HCT116 (cell line): ENCODE data around the gene OPCML. TPM values are rescaled to one million over a fixed set of nuclear protein-coding genes. Genes with fewer than 3 reads are reported as not detected.

ENCODE experiments used
- ATAC-seq: fragments of 200-7000 bp; cut with Tn5 transposase; 2 replicates; pipeline ENCODE4 v1.9.1; 2020; ENCODE audit warnings: mild to moderate bottlenecking, moderate library complexity
- BruUV-seq: library from RNA; stranded (reverse); fragments of 400-500 nt; replicated peaks from 2 replicates; lab custom pipeline; 2021; lab: Mats Ljungman, UMichigan
- CTCF ChIA-PET: fragments of 300-600 bp; sonication (Branson Sonifier 250); formaldehyde crosslinking; loops from one replicate; lab custom pipeline; 2021; ENCODE audit warnings: antibody characterized with exemption; lab: Charles Lee
- POLR2A ChIA-PET: fragments of 300-600, 350-600 bp; sonication (Branson Sonifier 250); formaldehyde crosslinking; loops from one replicate; lab custom pipeline; 2021; ENCODE audit warnings: antibody characterized with exemption; lab: Charles Lee
- RAD21 ChIA-PET, 2 experiments: fragments of 300-600 bp; sonication (Branson Sonifier 250); formaldehyde crosslinking; loops; one replicate each; lab custom pipeline; 2023; ENCODE audit warnings: low total read pairs in 2 of 2; ENCODE audit not compliant: uncharacterized antibody in 2 of 2, unreplicated experiment in 2 of 2, low non-redundant PET in 1 of 2; lab: Charles Lee
- DNase-seq: peaks from one replicate; pipeline ENCODE4 v3.0.0-alpha.2; 2010; ENCODE audit warnings: low read depth, low spot score
- H2AFZ ChIP-seq: fragments of 200-600 bp; shearing (Covaris generic), sonication (generic); 2 replicates; pipeline ENCODE4 v1.6.1; 2017; ENCODE audit warnings: low read depth, mixed run types, mixed read lengths, antibody characterized with exemption, low read length; ENCODE audit not compliant: poor library complexity, severe bottlenecking
- H3K27ac ChIP-seq: 2 replicates; pipeline ENCODE4 v1.5.1; 2012; ENCODE audit warnings: low read depth, low read length
- H3K27me3 ChIP-seq: fragments of 200-600 bp; sonication (generic); 2 replicates; pipeline ENCODE4 v1.6.1; 2016; ENCODE audit warnings: mixed run types, low read length, mixed read lengths; ENCODE audit not compliant: insufficient read depth
- H3K36me3 ChIP-seq, 2 experiments: fragments of 200-500 bp in 1 of 2; fragments of 200-600 bp in 1 of 2; sonication (Bioruptor generic) in 1 of 2; sonication (generic) in 1 of 2; 2 replicates each; pipeline versions ENCODE4 v1.5.1 to v1.6.1; 2014 to 2016; ENCODE audit warnings: low read length in 2 of 2, inconsistent platforms in 1 of 2, mixed read lengths in 1 of 2, mixed run types in 1 of 2; ENCODE audit not compliant: insufficient read depth in 2 of 2, control insufficient read depth in 1 of 2
- H3K4me1 ChIP-seq, 2 experiments: fragments of 200-600 bp in 1 of 2; sonication (generic) in 1 of 2; 2 replicates each; pipeline versions ENCODE4 v1.5.1 to v1.6.1; 2012 to 2017; ENCODE audit warnings: low read length in 2 of 2, inconsistent platforms in 1 of 2, mild to moderate bottlenecking in 1 of 2, mixed read lengths in 1 of 2, mixed run types in 1 of 2, moderate library complexity in 1 of 2; ENCODE audit not compliant: insufficient read depth in 2 of 2, control insufficient read depth in 1 of 2
- H3K4me2 ChIP-seq: fragments of 200-600 bp; sonication (generic); 2 replicates; pipeline ENCODE4 v1.6.1; 2017; ENCODE audit warnings: mixed run types, low read length, mixed read lengths
- H3K4me3 ChIP-seq, 2 experiments: fragments of 200-600 bp in 1 of 2; sonication (generic) in 1 of 2; replicated peaks in 1 of 2; 2 replicates each; pipeline ENCODE4 v1.5.1; 2011 to 2016; ENCODE audit warnings: low read length in 2 of 2, control low read depth in 1 of 2, low read depth in 1 of 2, mild to moderate bottlenecking in 1 of 2, mixed read lengths in 1 of 2, mixed run types in 1 of 2
- H3K79me2 ChIP-seq: fragments of 200-600 bp; sonication (generic); 2 replicates; pipeline ENCODE4 v1.6.1; 2017; ENCODE audit warnings: mild to moderate bottlenecking, mixed run types, low read length, moderate library complexity, mixed read lengths; ENCODE audit not compliant: insufficient read depth
- H3K9ac ChIP-seq: fragments of 200-600 bp; sonication (generic); 2 replicates; pipeline ENCODE4 v1.6.1; 2016; ENCODE audit warnings: low read length, mixed read lengths
- H3K9me2 ChIP-seq: fragments of 200-600 bp; sonication (generic), shearing (Covaris generic); 2 replicates; pipeline ENCODE4 v1.6.1; 2017; ENCODE audit warnings: mixed run types, mild to moderate bottlenecking, moderate library complexity; ENCODE audit not compliant: insufficient read depth
- H3K9me3 ChIP-seq, 2 experiments: fragments of 200-500 bp in 1 of 2; fragments of 200-600 bp in 1 of 2; sonication (Bioruptor generic) in 1 of 2; sonication (generic) in 1 of 2; 2 replicates each; pipeline ENCODE4 v1.6.1; 2014 to 2017; ENCODE audit warnings: low read length in 2 of 2, mixed read lengths in 2 of 2, inconsistent platforms in 1 of 2, low read depth in 1 of 2, mild to moderate bottlenecking in 1 of 2, mixed run types in 1 of 2, moderate library complexity in 1 of 2; ENCODE audit not compliant: control insufficient read depth in 1 of 2, insufficient read depth in 1 of 2
- H4K20me1 ChIP-seq: fragments of 200-600 bp; sonication (generic), shearing (Covaris generic); 2 replicates; pipeline ENCODE4 v1.6.1; 2017; ENCODE audit warnings: mixed run types, mild to moderate bottlenecking, moderate library complexity; ENCODE audit not compliant: insufficient read depth
- CBX3 ChIP-seq: IDR thresholded peaks from 2 replicates; pipeline ENCODE4 v1.6.1; 2012; ENCODE audit warnings: low read depth
- CEBPB ChIP-seq: IDR thresholded peaks from 2 replicates; pipeline ENCODE4 v1.6.1; 2012; ENCODE audit warnings: low read depth
- EGR1 ChIP-seq: IDR thresholded peaks from 2 replicates; pipeline ENCODE4 v1.6.1; 2012; ENCODE audit warnings: low read depth
- ELF1 ChIP-seq: IDR thresholded peaks from 2 replicates; pipeline ENCODE4 v1.6.1; 2012; ENCODE audit warnings: low read depth, borderline replicate concordance
- EZH2 ChIP-seq: fragments of 200-600 bp; sonication (generic); IDR thresholded peaks from 2 replicates; pipeline ENCODE4 v1.6.1; 2017; ENCODE audit warnings: antibody characterized with exemption, mixed run types
- EZH2phosphoT487 ChIP-seq: fragments of 200-600 bp; IDR thresholded peaks from 2 replicates; pipeline ENCODE4 v1.6.1; 2018; ENCODE audit warnings: antibody characterized with exemption, borderline replicate concordance
- FOSL1 ChIP-seq: IDR thresholded peaks from 2 replicates; pipeline ENCODE4 v1.6.1; 2012; ENCODE audit warnings: low read depth
- JUND ChIP-seq: IDR thresholded peaks from 2 replicates; pipeline ENCODE4 v1.6.1; 2012
- POLR2A ChIP-seq: IDR thresholded peaks from 2 replicates; pipeline ENCODE4 v1.7.0; 2011; ENCODE audit warnings: borderline replicate concordance; ENCODE audit not compliant: insufficient read depth, insufficient read length; ENCODE audit errors: extremely low read depth
- POLR2AphosphoS5 ChIP-seq: IDR thresholded peaks from 2 replicates; pipeline ENCODE4 v1.6.1; 2011; ENCODE audit warnings: mild to moderate bottlenecking, low read depth, low read length, moderate library complexity
- SIN3A ChIP-seq: IDR thresholded peaks from 2 replicates; pipeline ENCODE4 v1.6.1; 2012; ENCODE audit warnings: low read depth
- SP1 ChIP-seq: IDR thresholded peaks from 2 replicates; pipeline ENCODE4 v1.6.1; 2012; ENCODE audit warnings: low read depth
- SRF ChIP-seq: IDR thresholded peaks from 2 replicates; pipeline ENCODE4 v1.6.1; 2012; ENCODE audit warnings: low read depth
- TCF7L2 ChIP-seq: IDR thresholded peaks from 2 replicates; pipeline ENCODE4 v1.7.0; 2011; ENCODE audit warnings: borderline replicate concordance, inconsistent platforms; ENCODE audit not compliant: insufficient read depth, insufficient read length; ENCODE audit errors: extremely low read depth
- ZFX ChIP-seq: fragments of 450-650 bp; IDR thresholded peaks from 2 replicates; pipeline ENCODE4 v1.6.1; 2017
- ZNF274 ChIP-seq: fragments of 200-500 bp; sonication (Bioruptor generic); IDR thresholded peaks from 2 replicates; pipeline ENCODE4 v1.6.1; 2014; ENCODE audit warnings: mild to moderate bottlenecking, low read depth, low read length, inconsistent platforms
- intact Hi-C: fragments of 100-400 bp; cut with micrococcal nuclease; formaldehyde crosslinking; loops from 2 replicates; pipeline ENCODE4 v1.10.0; 2022
- total RNA-seq: library from RNA; stranded (reverse); gene quantifications from one replicate; pipeline ENCODE4 v1.2.1, GENCODE V29; 2021; ENCODE audit not compliant: unreplicated experiment
- TF ChIP-seq, protein P1 (sequence below): IDR thresholded peaks from 2 replicates; pipeline ENCODE4 v1.6.1; 2012
- TF ChIP-seq, protein P2 (sequence below), 3 experiments: fragments of 200-600 bp in 1 of 3; sonication (generic) in 1 of 3; IDR thresholded peaks in 2 of 3; conservative IDR thresholded peaks in 1 of 3; 2 replicates each; pipeline ENCODE4 v1.5.1; 2012 to 2017; ENCODE audit warnings: low read depth in 2 of 3, low read length in 2 of 3, antibody characterized with exemption in 1 of 3, borderline replicate concordance in 1 of 3, control low read depth in 1 of 3, mild to moderate bottlenecking in 1 of 3, mixed read lengths in 1 of 3, mixed run types in 1 of 3, moderate library complexity in 1 of 3; ENCODE audit not compliant: insufficient read depth in 1 of 3
- TF ChIP-seq, protein P3 (sequence below): IDR thresholded peaks from 2 replicates; pipeline ENCODE4 v1.6.1; 2011; ENCODE audit warnings: mild to moderate bottlenecking, low read length, moderate library complexity; ENCODE audit not compliant: insufficient replicate concordance; ENCODE audit errors: extremely low read depth
- TF ChIP-seq, protein P4 (sequence below): IDR thresholded peaks from 2 replicates; pipeline ENCODE4 v1.6.1; 2012; ENCODE audit warnings: low read depth

The OPCML gene
- total RNA-seq, 1 experiment from 2014 or later, result not detected

DNA sequence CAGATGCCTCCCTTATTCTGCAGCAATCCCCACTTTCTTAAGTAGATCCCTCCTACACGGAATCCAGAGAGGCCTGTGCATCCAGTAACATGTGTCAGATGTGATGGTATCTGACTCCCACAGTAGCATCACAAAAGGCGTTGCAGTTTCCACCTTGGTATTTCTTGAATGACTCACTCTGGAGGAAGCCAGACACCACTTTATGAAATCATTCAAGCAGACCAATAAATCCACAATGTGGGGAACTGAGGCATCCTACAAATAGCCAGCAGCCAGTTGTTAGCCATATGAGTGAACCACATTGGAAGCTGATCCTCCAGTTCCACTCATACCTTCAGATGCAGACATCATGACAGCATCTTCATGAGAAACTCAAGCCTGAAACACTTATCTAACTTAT, 798.1 kb downstream of the OPCML start:
- Histone ChIP-seq H3K4me2 (no peak overlapping the region), H3K27me3 (no peaks in the 10 kb centered on the region), H3K36me3 (no peaks in the 10 kb centered on the region), H4K20me1 (no peaks in the 10 kb centered on the region), H2AFZ (no peak overlapping the region), H3K79me2 (no peaks in the 10 kb centered on the region), H3K9me2 (no peaks in the 10 kb centered on the region), H3K27ac (no peak overlapping the region), H3K4me1 (no peaks in the 10 kb centered on the region), H3K4me3 (no peak overlapping the region), H3K9me3 (peaks cover 14 to 16% of the 10 kb centered on the region in 2 experiments; a peak in 3 of 4 replicates), H3K9ac (no peak overlapping the region)
- ChIA-PET POLR2A (no interaction called here), RAD21 (no interaction called here), CTCF (no interaction called here)
- ATAC-seq (no peak), DNase-seq (no peak)
- no TSS peak for BruUV-seq
- TF ChIP-seq, protein P1, sequence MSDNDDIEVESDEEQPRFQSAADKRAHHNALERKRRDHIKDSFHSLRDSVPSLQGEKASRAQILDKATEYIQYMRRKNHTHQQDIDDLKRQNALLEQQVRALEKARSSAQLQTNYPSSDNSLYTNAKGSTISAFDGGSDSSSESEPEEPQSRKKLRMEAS, result no peak
- TF ChIP-seq ZNF274, result no peak
- no peak for TF ChIP-seq ZFX
- no peak for TF ChIP-seq SRF
- TF ChIP-seq TCF7L2, result no peak
- no peak for TF ChIP-seq CBX3
- TF ChIP-seq EZH2phosphoT487, result no peak
- TF ChIP-seq FOSL1, result no peak
- TF ChIP-seq SIN3A, result no peak
- no peak for TF ChIP-seq JUND
- TF ChIP-seq, protein P2, sequence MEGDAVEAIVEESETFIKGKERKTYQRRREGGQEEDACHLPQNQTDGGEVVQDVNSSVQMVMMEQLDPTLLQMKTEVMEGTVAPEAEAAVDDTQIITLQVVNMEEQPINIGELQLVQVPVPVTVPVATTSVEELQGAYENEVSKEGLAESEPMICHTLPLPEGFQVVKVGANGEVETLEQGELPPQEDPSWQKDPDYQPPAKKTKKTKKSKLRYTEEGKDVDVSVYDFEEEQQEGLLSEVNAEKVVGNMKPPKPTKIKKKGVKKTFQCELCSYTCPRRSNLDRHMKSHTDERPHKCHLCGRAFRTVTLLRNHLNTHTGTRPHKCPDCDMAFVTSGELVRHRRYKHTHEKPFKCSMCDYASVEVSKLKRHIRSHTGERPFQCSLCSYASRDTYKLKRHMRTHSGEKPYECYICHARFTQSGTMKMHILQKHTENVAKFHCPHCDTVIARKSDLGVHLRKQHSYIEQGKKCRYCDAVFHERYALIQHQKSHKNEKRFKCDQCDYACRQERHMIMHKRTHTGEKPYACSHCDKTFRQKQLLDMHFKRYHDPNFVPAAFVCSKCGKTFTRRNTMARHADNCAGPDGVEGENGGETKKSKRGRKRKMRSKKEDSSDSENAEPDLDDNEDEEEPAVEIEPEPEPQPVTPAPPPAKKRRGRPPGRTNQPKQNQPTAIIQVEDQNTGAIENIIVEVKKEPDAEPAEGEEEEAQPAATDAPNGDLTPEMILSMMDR (IDR thresholded peaks at IDR 0.05 in 2 of 3, conservative IDR thresholded peaks at IDR 0.05 in 1 of 3; ENCODE audit: borderline replicate concordance in 1 of 3, insufficient read depth in 1 of 3, low read depth in 2 of 3, low read length in 2 of 3), result no peak
- no peak for TF ChIP-seq SP1
- TF ChIP-seq POLR2AphosphoS5, result no peak
- TF ChIP-seq ELF1, result no peak
- TF ChIP-seq POLR2A, result no peak
- TF ChIP-seq, protein P3, sequence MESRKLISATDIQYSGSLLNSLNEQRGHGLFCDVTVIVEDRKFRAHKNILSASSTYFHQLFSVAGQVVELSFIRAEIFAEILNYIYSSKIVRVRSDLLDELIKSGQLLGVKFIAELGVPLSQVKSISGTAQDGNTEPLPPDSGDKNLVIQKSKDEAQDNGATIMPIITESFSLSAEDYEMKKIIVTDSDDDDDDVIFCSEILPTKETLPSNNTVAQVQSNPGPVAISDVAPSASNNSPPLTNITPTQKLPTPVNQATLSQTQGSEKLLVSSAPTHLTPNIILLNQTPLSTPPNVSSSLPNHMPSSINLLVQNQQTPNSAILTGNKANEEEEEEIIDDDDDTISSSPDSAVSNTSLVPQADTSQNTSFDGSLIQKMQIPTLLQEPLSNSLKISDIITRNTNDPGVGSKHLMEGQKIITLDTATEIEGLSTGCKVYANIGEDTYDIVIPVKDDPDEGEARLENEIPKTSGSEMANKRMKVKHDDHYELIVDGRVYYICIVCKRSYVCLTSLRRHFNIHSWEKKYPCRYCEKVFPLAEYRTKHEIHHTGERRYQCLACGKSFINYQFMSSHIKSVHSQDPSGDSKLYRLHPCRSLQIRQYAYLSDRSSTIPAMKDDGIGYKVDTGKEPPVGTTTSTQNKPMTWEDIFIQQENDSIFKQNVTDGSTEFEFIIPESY, result no peak
- TF ChIP-seq, protein P4, sequence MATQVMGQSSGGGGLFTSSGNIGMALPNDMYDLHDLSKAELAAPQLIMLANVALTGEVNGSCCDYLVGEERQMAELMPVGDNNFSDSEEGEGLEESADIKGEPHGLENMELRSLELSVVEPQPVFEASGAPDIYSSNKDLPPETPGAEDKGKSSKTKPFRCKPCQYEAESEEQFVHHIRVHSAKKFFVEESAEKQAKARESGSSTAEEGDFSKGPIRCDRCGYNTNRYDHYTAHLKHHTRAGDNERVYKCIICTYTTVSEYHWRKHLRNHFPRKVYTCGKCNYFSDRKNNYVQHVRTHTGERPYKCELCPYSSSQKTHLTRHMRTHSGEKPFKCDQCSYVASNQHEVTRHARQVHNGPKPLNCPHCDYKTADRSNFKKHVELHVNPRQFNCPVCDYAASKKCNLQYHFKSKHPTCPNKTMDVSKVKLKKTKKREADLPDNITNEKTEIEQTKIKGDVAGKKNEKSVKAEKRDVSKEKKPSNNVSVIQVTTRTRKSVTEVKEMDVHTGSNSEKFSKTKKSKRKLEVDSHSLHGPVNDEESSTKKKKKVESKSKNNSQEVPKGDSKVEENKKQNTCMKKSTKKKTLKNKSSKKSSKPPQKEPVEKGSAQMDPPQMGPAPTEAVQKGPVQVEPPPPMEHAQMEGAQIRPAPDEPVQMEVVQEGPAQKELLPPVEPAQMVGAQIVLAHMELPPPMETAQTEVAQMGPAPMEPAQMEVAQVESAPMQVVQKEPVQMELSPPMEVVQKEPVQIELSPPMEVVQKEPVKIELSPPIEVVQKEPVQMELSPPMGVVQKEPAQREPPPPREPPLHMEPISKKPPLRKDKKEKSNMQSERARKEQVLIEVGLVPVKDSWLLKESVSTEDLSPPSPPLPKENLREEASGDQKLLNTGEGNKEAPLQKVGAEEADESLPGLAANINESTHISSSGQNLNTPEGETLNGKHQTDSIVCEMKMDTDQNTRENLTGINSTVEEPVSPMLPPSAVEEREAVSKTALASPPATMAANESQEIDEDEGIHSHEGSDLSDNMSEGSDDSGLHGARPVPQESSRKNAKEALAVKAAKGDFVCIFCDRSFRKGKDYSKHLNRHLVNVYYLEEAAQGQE, result no peak
- TF ChIP-seq EGR1, result no peak
- TF ChIP-seq EZH2, result no peak
- TF ChIP-seq CEBPB, result no peak
- intact Hi-C loops, result no loop called here
